ENCODE data around the gene DAGLB.
"Not testable (repeated sequence)": the region's sequence is repeated elsewhere in the genome, so short reads cannot be mapped to it uniquely, and the experiment has no call there.

The DAGLB gene

GRCh38 chr7:6382817-6383216, 64.9 kb downstream of the DAGLB start:
- no peak for DNase-seq (ENCODE audit: low read depth)
- no peak for TF ChIP-seq CTCF (IDR thresholded peaks at IDR 0.05; ENCODE audit: low read depth, low read length, missing control alignments)

GRCh38 chr7:6381846-6382245, 65.9 kb downstream of the DAGLB start:
- not testable (repeated sequence) for DNase-seq (ENCODE audit: low read depth); H3K4me3 ChIP-seq (ENCODE audit: low read depth, low read length)

More at GRCh38 chr7:6382817-6383216, 64.9 kb downstream of the DAGLB start:
- no peak overlapping the region for H3K4me3 ChIP-seq (ENCODE audit: low read depth, low read length)

GRCh38 chr7:6380310-6381095, 67.3 kb downstream of the DAGLB start:
- H3K4me3 ChIP-seq (ENCODE audit: low read depth, low read length), result no peak overlapping the region
- no peak for TF ChIP-seq CTCF (IDR thresholded peaks at IDR 0.05; ENCODE audit: low read depth, low read length, missing control alignments)
- no peak for DNase-seq (ENCODE audit: low read depth)

GRCh38 chr7:6379886-6380285, 67.9 kb downstream of the DAGLB start:
- H3K4me3 ChIP-seq (ENCODE audit: low read depth, low read length), result no peak overlapping the region
- no peak for TF ChIP-seq CTCF (IDR thresholded peaks at IDR 0.05; ENCODE audit: low read depth, low read length, missing control alignments)
- no peak for DNase-seq (ENCODE audit: low read depth)

- not testable (repeated sequence) for DNase-seq (ENCODE audit: low read depth); H3K4me3 ChIP-seq (ENCODE audit: low read depth, low read length)
Measured at GRCh38 chr7:6378556-6378955, 69.2 kb downstream of the DAGLB start.

GRCh38 chr7:6376820-6377219, 70.9 kb downstream of the DAGLB start:
- H3K4me3 ChIP-seq (ENCODE audit: low read depth, low read length), result peak overlapping the region; percentile 3; the same call in 1 of the 2 replicates
- no peak for DNase-seq (ENCODE audit: low read depth)
- no peak for TF ChIP-seq CTCF (IDR thresholded peaks at IDR 0.05; ENCODE audit: low read depth, low read length, missing control alignments)

- H3K4me3 ChIP-seq (ENCODE audit: low read depth, low read length), result peak overlapping the region; percentile 77
- TF ChIP-seq CTCF (IDR thresholded peaks at IDR 0.05; ENCODE audit: low read depth, low read length, missing control alignments), result no peak
- no peak for DNase-seq (ENCODE audit: low read depth)
Measured at GRCh38 chr7:6375348-6376101, 72.2 kb downstream of the DAGLB start.
